ENCODE results near the gene DNAAF8. TPM values are rescaled to one million over a fixed set of nuclear protein-coding genes. Genes with fewer than 3 reads are reported as not detected.

Gene DNAAF8
- 1 to 10 TPM; 2.0 to 3.5 (median 2.4) TPM for polyA plus RNA-seq (ENCODE audit: insufficient read length in 4 of 4)

- DNase-seq (ENCODE audit: low read depth in 4 of 4, low spot score in 2 of 4) = peak; percentile 81 to 94 (median 86)
These were observed at the start of gene DNAAF8, which contains the start of gene ANKS3 for GRCh38 chr16:4734063-4734729. TSS of gene DNAAF8 (plus strand) at chr16:4734537. CDS start at chr16:4736515, 1,978 bp downstream. TSS of gene ANKS3 (minus strand) at chr16:4734271. CDS start at chr16:4730149, 4,122 bp downstream.

GRCh38 chr16:4684763-4685162, 49.6 kb upstream of the DNAAF8 start:
- no peak for DNase-seq (ENCODE audit: low read depth in 4 of 4, low spot score in 2 of 4)

GRCh38 chr16:4685292-4685691, 49.0 kb upstream of the DNAAF8 start:
- DNase-seq (ENCODE audit: low read depth in 4 of 4, low spot score in 2 of 4) = no peak

GRCh38 chr16:4685776-4686496, 48.4 kb upstream of the DNAAF8 start:
- DNase-seq (ENCODE audit: low read depth in 4 of 4, low spot score in 2 of 4) = no peak

- no peak for DNase-seq (ENCODE audit: low read depth in 4 of 4, low spot score in 2 of 4)
These were observed 47.7 kb upstream of the DNAAF8 start for GRCh38 chr16:4686497-4687210.

GRCh38 chr16:4687416-4687815, 46.9 kb upstream of the DNAAF8 start:
- DNase-seq (ENCODE audit: low read depth in 4 of 4, low spot score in 2 of 4) = no peak

- DNase-seq (ENCODE audit: low read depth in 4 of 4, low spot score in 2 of 4) = no peak
These were observed 46.2 kb upstream of the DNAAF8 start for GRCh38 chr16:4687946-4688673.

GRCh38 chr16:4688674-4689045, 45.7 kb upstream of the DNAAF8 start:
- DNase-seq (ENCODE audit: low read depth in 4 of 4, low spot score in 2 of 4) = no peak

- no peak for DNase-seq (ENCODE audit: low read depth in 4 of 4, low spot score in 2 of 4)
These were observed 45.2 kb upstream of the DNAAF8 start for GRCh38 chr16:4689091-4689671.

- no peak for DNase-seq (ENCODE audit: low read depth in 4 of 4, low spot score in 2 of 4)
These were observed 44.3 kb upstream of the DNAAF8 start for GRCh38 chr16:4689864-4690704.

- DNase-seq (ENCODE audit: low read depth in 4 of 4, low spot score in 2 of 4) = no peak
These were observed 43.2 kb upstream of the DNAAF8 start for GRCh38 chr16:4690946-4691665.

- no peak for DNase-seq (ENCODE audit: low read depth in 4 of 4, low spot score in 2 of 4)
These were observed 42.5 kb upstream of the DNAAF8 start for GRCh38 chr16:4691666-4692412.

GRCh38 chr16:4692460-4693295, 41.7 kb upstream of the DNAAF8 start:
- no peak for DNase-seq (ENCODE audit: low read depth in 4 of 4, low spot score in 2 of 4)

GRCh38 chr16:4693296-4693955, 40.9 kb upstream of the DNAAF8 start, which contains the start of gene NUDT16L1:
TSS of gene NUDT16L1 (plus strand) at chr16:4693562. CDS start at chr16:4693727, 165 bp downstream.
- peak in 3 of 4 donors; percentile 83 to 89 (median 89) for DNase-seq (ENCODE audit: low read depth in 4 of 4, low spot score in 2 of 4)

- peak in 1 of 4 donors; percentile 62 for DNase-seq (ENCODE audit: low read depth in 4 of 4, low spot score in 2 of 4)
These were observed 40.2 kb upstream of the DNAAF8 start for GRCh38 chr16:4693956-4694641.

Measured in left renal cortex interstitium (tissue), 4 donors.